IPS-18a (cell line): ENCODE data around the gene ABCB8.

Experiments
- H3K27ac ChIP-seq: one replicate; pipeline ENCODE4 v1.5.1; 2013; ENCODE audit warnings: low read length
- H3K27me3 ChIP-seq: one replicate; pipeline ENCODE4 v1.6.1; 2013; ENCODE audit warnings: mild to moderate bottlenecking, low read length; ENCODE audit not compliant: control insufficient read depth, insufficient read depth
- H3K36me3 ChIP-seq: one replicate; pipeline ENCODE4 v1.6.1; 2013; ENCODE audit warnings: low read depth, low read length; ENCODE audit not compliant: control insufficient read depth
- H3K4me1 ChIP-seq: one replicate; pipeline ENCODE4 v1.6.1; 2013; ENCODE audit warnings: low read depth, low read length; ENCODE audit not compliant: control insufficient read depth
- H3K4me3 ChIP-seq: one replicate; pipeline ENCODE4 v1.5.1; 2013; ENCODE audit warnings: low read length
- H3K9ac ChIP-seq: one replicate; pipeline ENCODE4 v1.6.1; 2013; ENCODE audit warnings: mild to moderate bottlenecking, low read length, moderate library complexity
- H3K9me3 ChIP-seq: one replicate; pipeline ENCODE4 v1.6.1; 2013; ENCODE audit warnings: low read depth, low read length; ENCODE audit not compliant: control insufficient read depth

ABCB8 gene

GRCh38 chr7:150990416-150991186, 37.6 kb upstream of the ABCB8 start, which contains the start of gene NOS3:
Gene NOS3 (plus strand): TSS chr7:150991017. CDS start chr7:150993804, 2,787 bp downstream.
- no peak within 1 kb of the TSS for H3K9ac ChIP-seq
- H3K4me3 ChIP-seq, result no peak within 1 kb of the TSS
- H3K27ac ChIP-seq, result no peak within 1 kb of the TSS

DNA sequence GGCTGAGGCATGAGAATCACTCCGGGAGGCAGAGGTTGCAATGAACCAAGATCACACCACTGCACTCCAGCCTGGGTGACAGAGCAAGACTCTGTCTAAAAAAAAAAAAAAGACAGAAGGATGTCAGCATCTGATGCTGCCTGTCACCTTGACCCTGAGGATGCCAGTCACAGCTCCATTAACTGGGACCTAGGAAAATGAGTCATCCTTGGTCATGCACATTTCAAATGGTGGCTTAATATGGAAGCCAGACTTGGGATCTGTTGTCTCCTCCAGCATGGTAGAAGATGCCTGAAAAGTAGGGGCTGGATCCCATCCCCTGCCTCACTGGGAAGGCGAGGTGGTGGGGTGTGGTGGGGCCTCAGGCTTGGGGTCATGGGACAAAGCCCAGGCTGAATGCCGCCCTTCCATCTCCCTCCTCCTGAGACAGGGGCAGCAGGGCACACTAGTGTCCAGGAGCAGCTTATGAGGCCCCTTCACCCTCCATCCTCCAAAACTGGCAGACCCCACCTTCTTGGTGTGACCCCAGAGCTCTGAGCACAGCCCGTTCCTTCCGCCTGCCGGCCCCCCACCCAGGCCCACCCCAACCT, 36.1 kb upstream of the ABCB8 start:
- Histone ChIP-seq H3K4me3 (no peak overlapping the region), H3K27ac (no peak overlapping the region), H3K9ac (no peak overlapping the region), H3K9me3 (no peaks in the 10 kb centered on the region), H3K36me3 (no peaks in the 10 kb centered on the region), H3K4me1 (peaks cover 12% of the 10 kb centered on the region), H3K27me3 (no peaks in the 10 kb centered on the region)

More at GRCh38 chr7:150990416-150991186, 37.6 kb upstream of the ABCB8 start, which contains the start of gene NOS3:
- H3K4me1 ChIP-seq, result peaks cover 12% of the 10 kb centered on the region
- H3K36me3 ChIP-seq, result no peaks in the 10 kb centered on the region
- H3K9me3 ChIP-seq, result no peaks in the 10 kb centered on the region
- H3K27me3 ChIP-seq, result no peaks in the 10 kb centered on the region

DNA sequence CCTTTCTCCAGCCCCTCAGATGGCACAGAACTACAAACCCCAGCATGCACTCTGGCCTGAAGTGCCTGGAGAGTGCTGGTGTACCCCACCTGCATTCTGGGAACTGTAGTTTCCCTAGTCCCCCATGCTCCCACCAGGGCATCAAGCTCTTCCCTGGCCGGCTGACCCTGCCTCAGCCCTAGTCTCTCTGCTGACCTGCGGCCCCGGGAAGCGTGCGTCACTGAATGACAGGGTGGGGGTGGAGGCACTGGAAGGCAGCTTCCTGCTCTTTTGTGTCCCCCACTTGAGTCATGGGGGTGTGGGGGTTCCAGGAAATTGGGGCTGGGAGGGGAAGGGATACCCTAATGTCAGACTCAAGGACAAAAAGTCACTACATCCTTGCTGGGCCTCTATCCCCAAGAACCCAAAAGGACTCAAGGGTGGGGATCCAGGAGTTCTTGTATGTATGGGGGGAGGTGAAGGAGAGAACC, 35.4 kb upstream of the ABCB8 start:
- H3K4me1 ChIP-seq, result peaks cover 12% of the 10 kb centered on the region
- H3K4me3 ChIP-seq, result no peak overlapping the region
- H3K27me3 ChIP-seq, result no peaks in the 10 kb centered on the region
- H3K36me3 ChIP-seq, result no peaks in the 10 kb centered on the region
- H3K9ac ChIP-seq, result no peak overlapping the region
- H3K9me3 ChIP-seq, result no peaks in the 10 kb centered on the region
- H3K27ac ChIP-seq, result no peak overlapping the region

DNA sequence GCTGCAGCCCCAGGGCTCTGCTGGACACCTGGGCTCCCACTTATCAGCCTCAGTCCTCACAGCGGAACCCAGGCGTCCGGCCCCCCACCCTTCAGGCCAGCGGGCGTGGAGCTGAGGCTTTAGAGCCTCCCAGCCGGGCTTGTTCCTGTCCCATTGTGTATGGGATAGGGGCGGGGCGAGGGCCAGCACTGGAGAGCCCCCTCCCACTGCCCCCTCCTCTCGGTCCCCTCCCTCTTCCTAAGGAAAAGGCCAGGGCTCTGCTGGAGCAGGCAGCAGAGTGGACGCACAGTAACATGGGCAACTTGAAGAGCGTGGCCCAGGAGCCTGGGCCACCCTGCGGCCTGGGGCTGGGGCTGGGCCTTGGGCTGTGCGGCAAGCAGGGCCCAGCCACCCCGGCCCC, 34.7 kb upstream of the ABCB8 start:
- no peak overlapping the region for H3K4me3 ChIP-seq
- no peaks in the 10 kb centered on the region for H3K9me3 ChIP-seq
- H3K27ac ChIP-seq, result no peak overlapping the region
- H3K4me1 ChIP-seq, result peaks cover 12% of the 10 kb centered on the region
- H3K27me3 ChIP-seq, result no peaks in the 10 kb centered on the region
- no peak overlapping the region for H3K9ac ChIP-seq
- H3K36me3 ChIP-seq, result no peaks in the 10 kb centered on the region

DNA sequence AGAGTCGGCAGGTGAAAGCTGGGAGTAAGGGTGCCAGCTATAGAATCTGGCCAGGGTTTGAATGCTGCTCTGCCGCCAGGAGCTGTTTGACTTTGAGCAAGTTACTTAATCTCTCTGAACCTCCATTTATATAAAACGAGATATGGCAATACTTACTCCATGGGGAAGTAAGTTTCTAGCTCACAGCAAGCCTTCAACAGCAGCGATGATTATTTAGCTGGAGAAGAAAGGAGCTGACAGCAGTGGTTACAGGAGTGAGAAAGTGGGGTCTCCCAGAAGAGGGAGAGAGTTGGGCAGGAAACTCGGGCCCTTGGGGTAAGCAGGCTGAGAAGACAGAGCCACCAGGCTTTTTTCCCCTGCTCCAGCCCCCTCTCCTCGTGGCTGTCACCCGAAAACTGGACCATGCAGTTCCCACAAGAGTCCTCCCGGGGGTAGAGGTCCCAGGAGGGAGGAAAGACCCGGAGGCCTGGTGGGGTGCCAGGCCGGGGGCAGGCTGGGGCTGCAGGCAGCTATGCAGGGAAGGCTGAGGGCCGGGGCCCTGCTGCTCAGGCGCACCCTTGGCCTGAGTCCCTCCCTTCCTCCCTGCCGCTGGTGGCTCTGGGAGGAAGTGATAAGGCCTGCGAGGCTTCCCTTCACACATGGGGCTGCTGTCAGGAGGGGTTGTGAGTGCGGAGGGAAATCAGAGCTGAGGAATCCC, 34.0 kb upstream of the ABCB8 start:
- H3K4me1 ChIP-seq, result peaks cover 7% of the 10 kb centered on the region
- H3K4me3 ChIP-seq, result no peak overlapping the region
- H3K9ac ChIP-seq, result no peak overlapping the region
- H3K36me3 ChIP-seq, result no peaks in the 10 kb centered on the region
- H3K9me3 ChIP-seq, result no peaks in the 10 kb centered on the region
- no peaks in the 10 kb centered on the region for H3K27me3 ChIP-seq
- H3K27ac ChIP-seq, result no peak overlapping the region

- Histone ChIP-seq H3K27ac (no peak overlapping the region), H3K36me3 (no peaks in the 10 kb centered on the region), H3K9ac (no peak overlapping the region), H3K4me1 (peaks cover 7% of the 10 kb centered on the region), H3K4me3 (no peak overlapping the region), H3K27me3 (no peaks in the 10 kb centered on the region), H3K9me3 (no peaks in the 10 kb centered on the region)
Measured at GRCh38 chr7:150994838-150995510, 33.3 kb upstream of the ABCB8 start.

DNA sequence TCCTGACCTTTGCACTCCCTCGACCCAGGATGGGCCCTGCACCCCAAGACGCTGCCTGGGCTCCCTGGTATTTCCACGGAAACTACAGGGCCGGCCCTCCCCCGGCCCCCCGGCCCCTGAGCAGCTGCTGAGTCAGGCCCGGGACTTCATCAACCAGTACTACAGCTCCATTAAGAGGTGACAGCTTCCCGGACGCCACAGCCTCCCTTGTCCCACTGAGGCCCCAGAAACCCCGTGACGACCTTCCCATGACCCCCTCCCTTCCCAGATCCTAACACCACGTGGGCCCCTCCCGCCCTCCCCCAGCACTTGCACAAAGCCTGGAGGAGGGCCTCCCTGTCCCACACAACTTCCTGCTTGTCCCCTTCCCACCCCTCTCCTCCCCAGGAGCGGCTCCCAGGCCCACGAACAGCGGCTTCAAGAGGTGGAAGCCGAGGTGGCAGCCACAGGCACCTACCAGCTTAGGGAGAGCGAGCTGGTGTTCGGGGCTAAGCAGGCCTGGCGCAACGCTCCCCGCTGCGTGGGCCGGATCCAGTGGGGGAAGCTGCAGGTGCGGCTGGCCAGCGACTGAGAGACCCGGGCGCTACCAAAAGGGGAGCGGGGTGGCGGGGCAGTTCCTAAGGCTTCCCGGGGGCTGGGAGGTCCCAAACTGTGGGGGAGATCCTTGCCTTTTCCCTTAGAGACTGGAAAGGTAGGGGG, 31.7 kb upstream of the ABCB8 start:
- Histone ChIP-seq H3K36me3 (no peaks in the 10 kb centered on the region), H3K9ac (no peak overlapping the region), H3K27me3 (no peaks in the 10 kb centered on the region), H3K27ac (no peak overlapping the region), H3K9me3 (no peaks in the 10 kb centered on the region), H3K4me3 (no peak overlapping the region), H3K4me1 (peaks cover 7% of the 10 kb centered on the region)

GRCh38 chr7:150997075-150997511, 31.2 kb upstream of the ABCB8 start:
- Histone ChIP-seq H3K9me3 (no peaks in the 10 kb centered on the region), H3K27ac (no peak overlapping the region), H3K4me3 (no peak overlapping the region), H3K27me3 (no peaks in the 10 kb centered on the region), H3K9ac (no peak overlapping the region), H3K4me1 (peaks cover 7% of the 10 kb centered on the region), H3K36me3 (no peaks in the 10 kb centered on the region)

DNA sequence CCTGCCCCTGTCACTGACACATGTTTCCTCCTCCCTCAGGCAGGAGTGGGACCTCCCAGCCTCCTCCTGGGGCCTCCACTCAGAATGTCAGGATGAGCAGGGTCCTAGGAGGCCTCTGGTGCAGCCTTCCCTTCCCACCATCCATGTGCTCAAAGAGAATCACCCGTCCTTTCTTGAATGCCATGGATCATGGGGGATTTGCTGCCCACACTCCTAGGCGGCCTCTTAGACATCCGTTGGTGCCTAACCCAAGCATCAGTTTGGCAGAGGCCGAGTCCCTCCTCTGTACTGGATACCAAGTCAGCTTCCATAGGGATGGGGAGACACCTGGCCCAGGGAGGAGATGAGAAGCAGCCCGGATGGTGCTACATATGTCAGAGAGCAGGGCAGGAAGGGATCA, 30.4 kb upstream of the ABCB8 start:
- no peak overlapping the region for H3K9ac ChIP-seq
- H3K36me3 ChIP-seq, result no peaks in the 10 kb centered on the region
- H3K27me3 ChIP-seq, result no peaks in the 10 kb centered on the region
- H3K4me1 ChIP-seq, result peaks cover 6% of the 10 kb centered on the region
- H3K9me3 ChIP-seq, result no peaks in the 10 kb centered on the region
- H3K4me3 ChIP-seq, result no peak overlapping the region
- H3K27ac ChIP-seq, result no peak overlapping the region

GRCh38 chr7:150998341-150998740, 29.9 kb upstream of the ABCB8 start:
- H3K9ac ChIP-seq, result no peak overlapping the region
- H3K36me3 ChIP-seq, result no peaks in the 10 kb centered on the region
- H3K4me1 ChIP-seq, result peaks cover 1% of the 10 kb centered on the region
- H3K9me3 ChIP-seq, result no peaks in the 10 kb centered on the region
- H3K27ac ChIP-seq, result no peak overlapping the region
- no peak overlapping the region for H3K4me3 ChIP-seq
- no peaks in the 10 kb centered on the region for H3K27me3 ChIP-seq

DNA sequence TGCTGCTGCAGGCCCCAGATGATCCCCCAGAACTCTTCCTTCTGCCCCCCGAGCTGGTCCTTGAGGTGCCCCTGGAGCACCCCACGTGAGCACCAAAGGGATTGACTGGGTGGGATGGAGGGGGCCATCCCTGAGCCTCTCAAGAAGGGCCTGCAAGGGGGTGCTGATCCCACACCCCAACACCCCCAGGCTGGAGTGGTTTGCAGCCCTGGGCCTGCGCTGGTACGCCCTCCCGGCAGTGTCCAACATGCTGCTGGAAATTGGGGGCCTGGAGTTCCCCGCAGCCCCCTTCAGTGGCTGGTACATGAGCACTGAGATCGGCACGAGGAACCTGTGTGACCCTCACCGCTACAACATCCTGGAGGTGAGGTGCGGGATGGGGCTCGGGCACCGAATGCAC, 29.2 kb upstream of the ABCB8 start:
- Histone ChIP-seq H3K27me3 (no peaks in the 10 kb centered on the region), H3K36me3 (no peaks in the 10 kb centered on the region), H3K4me3 (no peak overlapping the region), H3K9me3 (no peaks in the 10 kb centered on the region), H3K27ac (no peak overlapping the region), H3K9ac (no peak overlapping the region), H3K4me1 (no peaks in the 10 kb centered on the region)
